ENCODE results near the gene C19orf12.
"Not testable (repeated sequence)": the region's sequence is repeated elsewhere in the genome, so short reads cannot be mapped to it uniquely, and the experiment has no call there.

Gene C19orf12

GRCh38 chr19:29737461-29738000, 22.5 kb upstream of the C19orf12 start:
- intact Hi-C loops (cut with DNase I) = no loop called here
- no peak for DNase-seq

- no peak for DNase-seq
- intact Hi-C loops (cut with DNase I) = no loop called here
Observed at GRCh38 chr19:29735829-29736228, 20.8 kb upstream of the C19orf12 start.

GRCh38 chr19:29731331-29731850, 16.3 kb upstream of the C19orf12 start:
- DNase-seq = no peak
- intact Hi-C loops (cut with DNase I) = loop anchor here (5.0 kb wide), 1 partner anchor 141 kb away; no protein-coding TSS in a partner anchor

DNA sequence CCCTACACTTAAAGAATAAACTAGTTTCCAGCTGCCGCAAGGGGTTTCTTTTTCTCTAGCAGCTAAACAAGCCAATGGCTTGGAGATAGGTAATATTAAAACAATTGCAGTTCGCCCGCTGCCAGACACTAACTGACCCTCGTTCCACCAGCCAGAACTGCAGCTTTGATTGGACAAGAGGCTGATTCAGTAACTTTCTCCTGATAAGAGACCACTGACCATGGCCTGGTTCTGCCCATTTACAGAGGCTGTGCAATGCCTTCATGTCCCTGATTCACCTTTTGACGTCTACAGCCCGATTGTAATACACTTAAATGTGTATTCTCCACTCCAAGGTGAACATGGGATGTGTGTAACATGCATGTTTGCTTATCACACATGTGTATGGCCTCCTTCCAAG, 12.8 kb upstream of the C19orf12 start:
- no peak for DNase-seq
- intact Hi-C loops (cut with DNase I) = no loop called here

DNA sequence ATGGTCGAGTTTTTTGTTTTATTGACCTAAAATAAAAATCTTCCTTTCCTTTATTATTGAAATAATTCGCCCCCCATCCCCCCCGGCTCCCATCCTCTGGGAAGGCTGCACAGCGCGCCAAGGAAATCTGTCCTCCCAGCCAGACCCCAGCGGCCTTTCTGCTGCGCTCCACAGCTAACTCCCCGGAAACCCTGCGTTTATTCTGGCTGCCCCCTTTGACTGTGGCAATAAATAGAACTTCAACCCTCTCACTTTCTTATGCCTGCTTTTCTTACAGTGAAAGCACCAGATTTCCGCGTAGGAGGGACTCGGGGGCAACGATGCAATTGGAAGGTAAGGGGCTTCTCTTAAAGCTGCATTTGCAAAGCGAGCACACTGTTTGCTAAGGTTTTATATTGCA, 9.7 kb upstream of the C19orf12 start:
- no peak for DNase-seq
- intact Hi-C loops (cut with DNase I) = no loop called here

DNA sequence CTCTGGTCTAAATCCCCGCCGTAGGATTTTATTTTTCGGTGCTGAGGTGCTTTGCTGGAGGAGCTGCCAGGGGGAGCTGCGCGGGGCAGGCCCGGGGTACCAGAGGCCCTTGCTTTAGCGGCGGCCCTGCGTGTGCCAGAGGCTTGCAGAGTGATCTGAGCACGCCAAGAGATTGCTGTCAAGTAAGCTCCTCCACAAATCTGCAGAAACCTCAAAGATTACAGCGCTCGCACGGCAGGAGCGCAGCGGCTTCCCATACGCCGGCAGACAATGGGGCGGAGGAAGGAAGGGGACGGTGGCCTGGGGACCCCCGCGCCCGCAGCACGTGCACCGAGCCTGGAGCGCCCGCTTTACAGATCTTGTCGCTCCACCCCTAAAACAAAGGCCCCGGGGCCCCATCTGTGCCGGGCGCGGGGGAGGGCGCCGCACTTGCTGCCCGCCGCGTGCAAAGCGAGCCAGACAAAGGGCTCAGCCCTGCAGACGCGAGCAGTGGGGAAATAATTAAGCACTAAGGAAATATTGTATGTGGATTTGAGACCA, 9.1 kb upstream of the C19orf12 start:
- DNase-seq = peak in 40 of 42 donors; percentile 21 to 79 (median 56)
- intact Hi-C loops (cut with DNase I) = no loop called here

DNA sequence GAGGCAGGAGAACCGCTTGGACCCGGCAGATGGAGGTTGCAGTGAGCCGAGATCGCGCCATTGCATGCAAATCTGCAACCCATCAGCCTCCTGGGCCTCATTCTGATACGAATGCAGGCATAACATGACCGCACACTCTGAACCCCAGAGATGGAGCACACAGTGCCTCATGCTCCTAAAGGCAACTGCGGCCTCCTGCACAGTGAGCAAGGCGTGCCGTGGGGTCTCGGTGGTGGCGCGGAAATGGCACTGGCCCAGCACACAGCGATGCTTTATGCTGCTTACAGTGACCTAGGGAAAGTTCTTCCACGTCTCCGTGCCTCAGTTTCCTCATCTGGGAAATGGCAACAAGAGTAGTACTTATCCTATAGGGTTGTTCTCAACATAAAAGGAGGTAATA, 2.0 kb upstream of the C19orf12 start:
- DNase-seq = no peak
- intact Hi-C loops (cut with DNase I) = loop anchor here (10.0 kb wide), 1 partner anchor 52 kb away; the partner anchor contains the start of gene PLEKHF1

DNA sequence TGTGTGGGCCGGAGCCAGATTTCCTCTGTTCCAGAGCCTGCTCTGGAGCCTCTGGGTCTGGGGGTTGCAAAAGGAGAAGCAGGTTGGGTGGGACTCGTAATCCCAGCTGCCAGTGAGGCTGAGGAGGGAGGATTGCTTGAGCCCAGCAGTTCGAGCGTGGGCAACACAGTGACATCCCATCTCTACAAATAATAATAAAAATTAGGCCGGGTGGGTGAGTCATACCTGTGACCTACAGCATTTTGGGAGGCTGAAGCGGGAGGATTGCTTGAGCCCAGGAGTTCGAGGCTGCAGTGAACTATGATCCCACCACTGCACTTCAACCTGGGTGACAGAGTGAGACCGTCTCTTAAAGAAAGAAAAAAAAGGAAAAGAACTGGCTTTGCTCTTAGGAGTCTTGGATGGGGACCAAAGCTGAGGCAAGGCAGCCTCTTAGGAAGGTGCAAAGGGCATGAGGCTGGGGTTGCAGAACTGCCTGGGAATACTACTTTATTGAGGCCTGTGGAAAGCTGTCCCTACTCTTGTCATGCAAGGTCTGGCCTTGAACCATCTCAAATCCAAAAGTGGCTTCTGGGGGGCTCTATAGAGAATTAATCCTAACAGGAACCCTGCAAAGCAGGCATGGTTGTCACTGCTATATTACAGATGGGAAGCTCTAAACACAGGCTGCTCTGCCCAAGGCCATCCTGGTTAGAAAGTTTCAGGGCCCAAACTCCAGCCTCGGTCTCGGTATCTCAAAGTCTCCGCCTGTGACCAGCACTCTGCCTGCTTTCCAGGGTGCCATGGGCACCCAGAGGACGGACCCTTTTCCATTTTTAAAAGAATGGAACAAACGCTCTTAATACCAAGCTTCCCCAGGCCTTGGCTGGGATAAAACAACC, 880 bp upstream of the C19orf12 start:
- peak in 1 of 42 donors; percentile 25 for DNase-seq
- intact Hi-C loops (cut with DNase I) = loop anchor here (2.0 to 10.0 kb wide), 3 partner anchors 21 to 109 kb away; partner anchors contain the start of genes PLEKHF1 and POP4

DNA sequence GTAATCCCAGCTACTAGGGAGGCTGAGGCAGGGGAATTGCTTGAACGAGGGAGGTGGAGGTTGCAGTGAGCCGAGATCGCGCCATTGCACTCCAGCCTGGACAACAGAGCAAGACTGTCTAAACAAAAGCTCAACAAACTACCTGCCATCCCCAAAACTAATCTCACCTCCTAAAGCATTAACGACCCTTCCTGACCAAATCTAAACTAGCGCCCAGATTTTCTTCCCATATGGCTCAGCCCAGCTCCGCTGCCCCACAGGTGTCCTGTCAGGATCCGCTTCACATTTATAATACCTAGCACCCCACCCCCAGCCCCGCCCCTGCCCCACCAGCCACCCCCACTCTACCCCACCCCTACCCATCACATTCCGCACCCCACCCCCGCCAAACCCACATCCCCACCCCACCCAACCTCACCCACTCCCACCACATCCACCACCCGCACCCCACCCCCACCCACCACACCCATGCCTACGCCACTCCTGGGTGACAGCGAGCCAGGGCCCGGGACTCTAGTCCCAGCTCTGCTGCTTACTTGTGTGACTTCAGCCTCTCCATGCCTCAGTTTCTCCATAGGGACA, 599 bp downstream of the C19orf12 start:
- DNase-seq = peak in 1 of 42 donors; percentile 26
- intact Hi-C loops (cut with DNase I) = loop anchor here (2.0 to 10.0 kb wide), 3 partner anchors 20 to 108 kb away; partner anchors contain the start of genes PLEKHF1 and POP4

- intact Hi-C loops (cut with DNase I) = loop anchor here (10.0 kb wide), 1 partner anchor 48 kb away; the partner anchor contains the start of gene PLEKHF1
- DNase-seq = no peak
Observed at GRCh38 chr19:29712744-29713516, 2.1 kb downstream of the C19orf12 start.

- no peak for DNase-seq
- intact Hi-C loops (cut with DNase I) = loop anchor here (10.0 kb wide), 1 partner anchor 47 kb away; the partner anchor contains the start of gene PLEKHF1
Observed at GRCh38 chr19:29711584-29712132, 3.4 kb downstream of the C19orf12 start.

DNA sequence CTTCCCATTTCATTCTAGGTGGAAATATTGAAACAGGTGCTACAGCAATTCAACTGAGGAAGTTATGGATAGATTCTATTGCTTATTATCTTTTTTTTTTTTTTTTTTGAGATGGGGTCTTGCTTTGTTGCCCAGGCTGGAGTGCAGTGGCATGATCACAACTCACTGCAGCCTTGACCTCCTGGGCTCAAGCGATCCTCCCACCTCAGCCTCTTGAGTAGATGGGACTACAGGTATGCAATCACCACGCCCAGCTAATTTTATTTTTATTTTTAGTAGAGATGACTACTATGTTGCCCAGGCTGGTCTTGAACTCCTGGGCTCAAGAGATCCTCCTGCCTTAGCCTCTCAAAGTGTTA, 5.6 kb downstream of the C19orf12 start:
- intact Hi-C loops (cut with DNase I); DNase-seq: not testable (repeated sequence)

DNA sequence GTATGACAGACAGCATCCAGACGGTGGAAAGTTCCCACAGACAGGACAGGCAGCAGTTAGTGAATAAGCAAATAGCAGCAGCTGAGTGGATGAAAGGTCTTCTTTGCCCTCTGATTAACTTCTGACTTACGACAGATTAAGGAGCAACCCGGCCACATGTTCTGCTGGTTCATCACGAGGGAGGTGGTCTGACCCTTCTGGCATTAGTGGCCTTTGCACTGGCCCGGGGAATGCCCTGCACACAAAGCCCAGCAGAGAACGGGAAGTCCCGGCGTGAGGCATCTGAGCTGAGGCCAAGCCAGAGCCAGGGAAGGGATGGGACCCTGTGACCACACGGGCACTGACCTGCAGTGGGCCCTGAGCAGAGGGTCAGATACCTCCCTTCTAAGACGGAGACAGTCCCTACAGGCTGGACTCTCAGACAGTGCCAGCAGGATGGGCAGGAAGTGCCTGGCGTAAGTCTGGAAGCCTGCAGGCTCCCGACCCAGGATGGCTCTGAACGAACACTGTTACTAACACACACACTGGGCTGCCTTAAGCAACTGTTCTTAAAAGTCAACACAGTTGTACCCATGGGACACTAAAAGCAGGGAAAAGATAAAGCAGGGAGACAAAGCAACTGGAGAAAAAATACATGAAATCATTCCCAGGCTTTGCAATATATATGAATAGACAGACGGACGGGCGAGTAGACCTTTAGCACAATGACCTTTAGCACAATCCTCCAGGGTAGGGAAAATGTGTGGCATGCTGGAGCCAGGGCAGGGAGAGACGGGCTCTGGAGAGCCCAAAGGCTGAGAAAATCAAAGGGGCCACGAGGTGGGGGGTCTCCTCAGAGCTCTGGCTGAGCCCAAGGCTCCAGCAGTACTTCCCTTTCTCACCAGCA, 6.3 kb downstream of the C19orf12 start:
- peak in 1 of 42 donors; percentile 31 for DNase-seq
- intact Hi-C loops (cut with DNase I) = no loop called here

- peak in 1 of 42 donors; percentile 30 for DNase-seq
- intact Hi-C loops (cut with DNase I) = no loop called here
Observed at GRCh38 chr19:29706635-29707034, 8.4 kb downstream of the C19orf12 start.

- DNase-seq = peak in 1 of 42 donors; percentile 28
- intact Hi-C loops (cut with DNase I) = no loop called here
Observed at GRCh38 chr19:29705706-29706105, 9.4 kb downstream of the C19orf12 start.

- no peak for DNase-seq
- intact Hi-C loops (cut with DNase I) = no loop called here
Observed at GRCh38 chr19:29704562-29705558, 10.2 kb downstream of the C19orf12 start.
